Right renal pelvis (tissue), 4 donors: ENCODE results near the gene SRPK2. TPM values are rescaled to one million over a fixed set of nuclear protein-coding genes. Genes with fewer than 3 reads are reported as not detected.
"Not testable (repeated sequence)": the region's sequence is repeated elsewhere in the genome, so short reads cannot be mapped to it uniquely, and the experiment has no call there.

ENCODE experiments used
- DNase-seq, 4 donors: peaks; one replicate each; pipeline ENCODE4 v3.0.0-alpha.2; 2013; ENCODE audit warnings: low read depth in 4 of 4, low spot score in 3 of 4, missing footprints in 1 of 4
- polyA plus RNA-seq, 4 donors: library from polyadenylated mRNA; unstranded; fragments of 120-200 nt; gene quantifications; one replicate each; pipeline ENCODE4 v1.2.1, GENCODE V29; 2013; ENCODE audit not compliant: insufficient read length in 4 of 4

The SRPK2 gene
- polyA plus RNA-seq, 4 donors: 44.4 to 63.9 (median 59.5) TPM

- DNase-seq: no peak
Observed at GRCh38 chr7:105305633-105306032, 83.1 kb downstream of the SRPK2 start.

- no peak for DNase-seq
Observed at GRCh38 chr7:105304040-105304895, 84.5 kb downstream of the SRPK2 start.

- not testable (repeated sequence) for DNase-seq
Observed at GRCh38 chr7:105300587-105300986, 88.1 kb downstream of the SRPK2 start.

GRCh38 chr7:105298439-105298894 lies 90.3 kb downstream of the SRPK2 start:
- no peak for DNase-seq

- no peak for DNase-seq
Observed at GRCh38 chr7:105297985-105298384, 90.7 kb downstream of the SRPK2 start.

GRCh38 chr7:105297309-105297708 lies 91.4 kb downstream of the SRPK2 start:
- no peak for DNase-seq

- no peak for DNase-seq
Observed at GRCh38 chr7:105296491-105296890, 92.2 kb downstream of the SRPK2 start.

- DNase-seq: no peak
Observed at GRCh38 chr7:105295596-105296352, 92.9 kb downstream of the SRPK2 start.

GRCh38 chr7:105294482-105294881 lies 94.2 kb downstream of the SRPK2 start:
- DNase-seq: not testable (repeated sequence)

GRCh38 chr7:105289704-105290103 lies 99.0 kb downstream of the SRPK2 start:
- no peak for DNase-seq

GRCh38 chr7:105286441-105286840 lies 102.3 kb downstream of the SRPK2 start:
- no peak for DNase-seq

- no peak for DNase-seq
Observed at GRCh38 chr7:105285118-105285874, 103.4 kb downstream of the SRPK2 start.

GRCh38 chr7:105284014-105284413 lies 104.7 kb downstream of the SRPK2 start:
- DNase-seq: no peak

- DNase-seq: no peak
Observed at GRCh38 chr7:105281966-105282365, 106.8 kb downstream of the SRPK2 start.

GRCh38 chr7:105279688-105280007 lies 109.1 kb downstream of the SRPK2 start:
- DNase-seq: no peak

GRCh38 chr7:105278973-105279687 lies 109.6 kb downstream of the SRPK2 start:
- DNase-seq: no peak

GRCh38 chr7:105278565-105278964 lies 110.2 kb downstream of the SRPK2 start:
- no peak for DNase-seq

GRCh38 chr7:105277341-105277740 lies 111.4 kb downstream of the SRPK2 start:
- no peak for DNase-seq

GRCh38 chr7:105270117-105270516 lies 118.6 kb downstream of the SRPK2 start:
- DNase-seq: no peak

- no peak for DNase-seq
Observed at GRCh38 chr7:105269397-105269796, 119.3 kb downstream of the SRPK2 start.
